T47D (cell line): ENCODE data around the gene TNFAIP8L1.
"Not testable (repeated sequence)": the region's sequence is repeated elsewhere in the genome, so short reads cannot be mapped to it uniquely, and the experiment has no call there.

ENCODE experiments used
- DNase-seq, 2 experiments: peaks; one replicate each; pipeline versions ENCODE4 v3.0.0 to v3.0.0-alpha.2; 2011 to 2012; ENCODE audit warnings: low read depth in 1 of 2, low spot score in 1 of 2
- JUND ChIP-seq: IDR thresholded peaks from 2 replicates; pipeline ENCODE4 v1.6.1; 2012; ENCODE audit warnings: low read depth
- in situ Hi-C: cut with HindIII; loops from 2 replicates; pipeline ENCODE4 v1.10.0; 2016; ENCODE audit warnings: low sequenced_read_pairs, low pct_unique_long_range_greater_than_20kb

Gene TNFAIP8L1

GRCh38 chr19:4660993-4661392 lies 21.7 kb downstream of the TNFAIP8L1 start:
- no peak for TF ChIP-seq JUND
- no peak for DNase-seq
- in situ Hi-C loops, result no loop called here

- DNase-seq, result no peak
- no peak for TF ChIP-seq JUND
- in situ Hi-C loops, result no loop called here
Observed at GRCh38 chr19:4662020-4662695, 22.8 kb downstream of the TNFAIP8L1 start.

- DNase-seq, result no peak
- TF ChIP-seq JUND, result no peak
- in situ Hi-C loops, result no loop called here
Observed at GRCh38 chr19:4662812-4663211, 23.5 kb downstream of the TNFAIP8L1 start.

- no peak for TF ChIP-seq JUND
- DNase-seq, result no peak
- in situ Hi-C loops, result no loop called here
Observed at GRCh38 chr19:4664642-4665041, 25.3 kb downstream of the TNFAIP8L1 start.

GRCh38 chr19:4669723-4670480 lies 30.6 kb downstream of the TNFAIP8L1 start, which contains the start of gene MYDGF:
TSS of gene MYDGF (minus strand) at chr19:4670342. CDS start at chr19:4670334, 8 bp downstream.
- in situ Hi-C loops, result no loop called here
- peak; percentile 89 to 90 for DNase-seq
- TF ChIP-seq JUND, result no peak

GRCh38 chr19:4671185-4671851 lies 32.0 kb downstream of the TNFAIP8L1 start:
- no peak for TF ChIP-seq JUND
- no peak for DNase-seq
- in situ Hi-C loops, result no loop called here

GRCh38 chr19:4673216-4673615 lies 33.9 kb downstream of the TNFAIP8L1 start:
- DNase-seq, result no peak
- TF ChIP-seq JUND, result no peak
- in situ Hi-C loops, result no loop called here

- in situ Hi-C loops, result no loop called here
- no peak for TF ChIP-seq JUND
- no peak for DNase-seq
Observed at GRCh38 chr19:4673726-4674125, 34.4 kb downstream of the TNFAIP8L1 start.

- DNase-seq, result no peak
- TF ChIP-seq JUND, result no peak
- in situ Hi-C loops, result no loop called here
Observed at GRCh38 chr19:4675346-4675745, 36.0 kb downstream of the TNFAIP8L1 start.

GRCh38 chr19:4676955-4677731 lies 37.8 kb downstream of the TNFAIP8L1 start:
- in situ Hi-C loops, result no loop called here
- TF ChIP-seq JUND, result no peak
- peak in 1 of 2 experiments; percentile 70 for DNase-seq

- TF ChIP-seq JUND, result no peak
- in situ Hi-C loops, result no loop called here
- peak in 1 of 2 experiments; percentile 64 for DNase-seq
Observed at GRCh38 chr19:4678881-4679790, 39.8 kb downstream of the TNFAIP8L1 start.

GRCh38 chr19:4680021-4680420 lies 40.7 kb downstream of the TNFAIP8L1 start:
- in situ Hi-C loops, DNase-seq: not testable (repeated sequence)
